GM23338 (cell line): ENCODE data around the gene KIF3C. TPM values are rescaled to one million over a fixed set of nuclear protein-coding genes. Genes with fewer than 3 reads are reported as not detected.

Experiments
- ATAC-seq: fragments of 200-7000 bp; cut with Tn5 transposase; 3 replicates; pipeline ENCODE4 v1.9.1; 2020
- DNase-seq: peaks from one replicate; pipeline ENCODE4 v3.0.0-alpha.2; 2015; ENCODE audit warnings: low spot score
- H2AFZ ChIP-seq: fragments of 200-600 bp; sonication (generic); 2 replicates; pipeline ENCODE4 v1.8.0; 2016; ENCODE audit warnings: antibody characterized with exemption, mild to moderate bottlenecking, moderate library complexity
- H3F3A ChIP-seq: fragments of 200-600 bp; sonication (generic); replicated peaks from 2 replicates; pipeline ENCODE4 v1.8.0; 2017; ENCODE audit warnings: antibody characterized with exemption, mixed run types, low read depth
- H3K27ac ChIP-seq: fragments of 200-600 bp; sonication (generic); 2 replicates; pipeline ENCODE4 v1.6.1; 2016; ENCODE audit warnings: low read depth
- H3K27me3 ChIP-seq: fragments of 200-600 bp; sonication (generic); 2 replicates; pipeline ENCODE4 v1.8.0; 2016; ENCODE audit warnings: mild to moderate bottlenecking, mixed run types, moderate library complexity; ENCODE audit not compliant: insufficient read depth
- H3K36me3 ChIP-seq: fragments of 200-600 bp; sonication (generic); 2 replicates; pipeline ENCODE4 v1.8.0; 2016; ENCODE audit warnings: mild to moderate bottlenecking; ENCODE audit not compliant: insufficient read depth
- H3K4me1 ChIP-seq: fragments of 200-600 bp; sonication (generic); 2 replicates; pipeline ENCODE4 v1.8.0; 2016; ENCODE audit warnings: mild to moderate bottlenecking, moderate library complexity; ENCODE audit not compliant: insufficient read depth
- H3K4me2 ChIP-seq: fragments of 200-600 bp; sonication (generic); 2 replicates; pipeline ENCODE4 v1.7.1; 2017; ENCODE audit warnings: mixed run types
- H3K4me3 ChIP-seq: fragments of 200-600 bp; sonication (generic); 2 replicates; pipeline ENCODE4 v1.6.1; 2016; ENCODE audit warnings: mixed run types
- H3K79me2 ChIP-seq: fragments of 200-600 bp; sonication (generic); replicated peaks from 2 replicates; pipeline ENCODE4 v1.8.0; 2017; ENCODE audit warnings: mild to moderate bottlenecking; ENCODE audit not compliant: insufficient read depth
- H3K9me2 ChIP-seq: fragments of 200-600 bp; sonication (generic); 2 replicates; pipeline ENCODE4 v1.8.0; 2017; ENCODE audit not compliant: insufficient read depth
- H4K20me1 ChIP-seq: fragments of 200-600 bp; sonication (generic); replicated peaks from 2 replicates; pipeline ENCODE4 v1.8.0; 2017; ENCODE audit warnings: mild to moderate bottlenecking; ENCODE audit not compliant: insufficient read depth
- H3K27ac Mint-ChIP-seq: 2 replicates; pipeline ENCODE4 v1.8.0; 2020; ENCODE audit warnings: inconsistent platforms, mild to moderate bottlenecking, moderate library complexity, mixed read lengths
- H3K27me3 Mint-ChIP-seq: 3 replicates; pipeline ENCODE4 v1.8.0; 2022; ENCODE audit warnings: low read depth, mild to moderate bottlenecking, moderate library complexity, mixed read lengths, inconsistent platforms; ENCODE audit not compliant: insufficient read depth, poor library complexity
- H3K36me3 Mint-ChIP-seq: 3 replicates; pipeline ENCODE4 v1.8.0; 2021; ENCODE audit warnings: low read depth, mild to moderate bottlenecking, inconsistent platforms, moderate library complexity, mixed read lengths
- H3K4me1 Mint-ChIP-seq: 3 replicates; pipeline ENCODE4 v1.8.0; 2020; ENCODE audit warnings: mild to moderate bottlenecking, inconsistent platforms, mixed read lengths
- H3K4me3 Mint-ChIP-seq: 3 replicates; pipeline ENCODE4 v1.8.0; 2021; ENCODE audit warnings: moderate library complexity, mild to moderate bottlenecking, inconsistent platforms, mixed read lengths
- H3K9me3 Mint-ChIP-seq: 3 replicates; pipeline ENCODE4 v1.8.0; 2020; ENCODE audit warnings: moderate library complexity, mild to moderate bottlenecking, inconsistent platforms, mixed read lengths
- CREB1 ChIP-seq: fragments of 250-450 bp; sonication (Bioruptor Pico); IDR thresholded peaks from 2 replicates; pipeline ENCODE4 v1.5.0; 2020; ENCODE audit warnings: low read depth, mild to moderate bottlenecking, moderate library complexity
- EZH2phosphoT487 ChIP-seq: fragments of 200-600 bp; sonication (generic); IDR thresholded peaks from one replicate; pipeline ENCODE4 v1.8.1; 2018; ENCODE audit warnings: antibody characterized with exemption; ENCODE audit not compliant: unreplicated experiment
- JUNB ChIP-seq: IDR thresholded peaks from one replicate; pipeline ENCODE4 v1.6.1; 2016; ENCODE audit warnings: antibody characterized with exemption; ENCODE audit not compliant: unreplicated experiment
- NANOG ChIP-seq: IDR thresholded peaks from 2 replicates; pipeline ENCODE4 v1.6.1; 2016; ENCODE audit warnings: antibody characterized with exemption, borderline replicate concordance
- POLR2AphosphoS5 ChIP-seq: IDR thresholded peaks from 2 replicates; pipeline ENCODE4 v1.6.1; 2016; ENCODE audit warnings: antibody characterized with exemption, low read depth
- STAT1 ChIP-seq: IDR thresholded peaks from one replicate; pipeline ENCODE4 v1.6.1; 2016; ENCODE audit warnings: antibody characterized with exemption; ENCODE audit not compliant: unreplicated experiment
- polyA plus RNA-seq: library from polyadenylated mRNA; unstranded; fragments of >200 nt; fragmentation: Nextera tagmentation; extraction: Ambion mirVana; gene quantifications from 2 replicates; pipeline ENCODE4 v1.2.1, GENCODE V29; 2016
- total RNA-seq: library from RNA; depleted of rRNA; stranded (reverse); fragments of >200 nt; shearing (Covaris generic); gene quantifications from 2 replicates; pipeline ENCODE4 v1.2.3, GENCODE V29; 2014
- TF ChIP-seq, protein P1 (sequence below), 2 experiments: fragments of 200-600 bp in 1 of 2; sonication (generic) in 1 of 2; conservative IDR thresholded peaks; 2 replicates each; pipeline versions ENCODE4 v1.5.1 to v1.6.1; 2016 to 2017; ENCODE audit warnings: antibody characterized with exemption in 2 of 2, low read depth in 2 of 2, mild to moderate bottlenecking in 2 of 2, moderate library complexity in 1 of 2
- TF ChIP-seq, protein P2 (sequence below): IDR thresholded peaks from one replicate; pipeline ENCODE4 v1.6.1; 2018; ENCODE audit warnings: antibody characterized with exemption; ENCODE audit not compliant: unreplicated experiment

KIF3C gene
- total and polyA plus RNA-seq, 2 experiments from 2014 or later, result 14.9 to 40.0 TPM

- TF ChIP-seq, protein P1, sequence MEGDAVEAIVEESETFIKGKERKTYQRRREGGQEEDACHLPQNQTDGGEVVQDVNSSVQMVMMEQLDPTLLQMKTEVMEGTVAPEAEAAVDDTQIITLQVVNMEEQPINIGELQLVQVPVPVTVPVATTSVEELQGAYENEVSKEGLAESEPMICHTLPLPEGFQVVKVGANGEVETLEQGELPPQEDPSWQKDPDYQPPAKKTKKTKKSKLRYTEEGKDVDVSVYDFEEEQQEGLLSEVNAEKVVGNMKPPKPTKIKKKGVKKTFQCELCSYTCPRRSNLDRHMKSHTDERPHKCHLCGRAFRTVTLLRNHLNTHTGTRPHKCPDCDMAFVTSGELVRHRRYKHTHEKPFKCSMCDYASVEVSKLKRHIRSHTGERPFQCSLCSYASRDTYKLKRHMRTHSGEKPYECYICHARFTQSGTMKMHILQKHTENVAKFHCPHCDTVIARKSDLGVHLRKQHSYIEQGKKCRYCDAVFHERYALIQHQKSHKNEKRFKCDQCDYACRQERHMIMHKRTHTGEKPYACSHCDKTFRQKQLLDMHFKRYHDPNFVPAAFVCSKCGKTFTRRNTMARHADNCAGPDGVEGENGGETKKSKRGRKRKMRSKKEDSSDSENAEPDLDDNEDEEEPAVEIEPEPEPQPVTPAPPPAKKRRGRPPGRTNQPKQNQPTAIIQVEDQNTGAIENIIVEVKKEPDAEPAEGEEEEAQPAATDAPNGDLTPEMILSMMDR (conservative IDR thresholded peaks at IDR 0.05; ENCODE audit: low read depth in 2 of 2), result no peak
- no peak for TF ChIP-seq CREB1 (CRISPR knock-in tag)
- no peak for TF ChIP-seq EZH2phosphoT487
- TF ChIP-seq, protein P2, sequence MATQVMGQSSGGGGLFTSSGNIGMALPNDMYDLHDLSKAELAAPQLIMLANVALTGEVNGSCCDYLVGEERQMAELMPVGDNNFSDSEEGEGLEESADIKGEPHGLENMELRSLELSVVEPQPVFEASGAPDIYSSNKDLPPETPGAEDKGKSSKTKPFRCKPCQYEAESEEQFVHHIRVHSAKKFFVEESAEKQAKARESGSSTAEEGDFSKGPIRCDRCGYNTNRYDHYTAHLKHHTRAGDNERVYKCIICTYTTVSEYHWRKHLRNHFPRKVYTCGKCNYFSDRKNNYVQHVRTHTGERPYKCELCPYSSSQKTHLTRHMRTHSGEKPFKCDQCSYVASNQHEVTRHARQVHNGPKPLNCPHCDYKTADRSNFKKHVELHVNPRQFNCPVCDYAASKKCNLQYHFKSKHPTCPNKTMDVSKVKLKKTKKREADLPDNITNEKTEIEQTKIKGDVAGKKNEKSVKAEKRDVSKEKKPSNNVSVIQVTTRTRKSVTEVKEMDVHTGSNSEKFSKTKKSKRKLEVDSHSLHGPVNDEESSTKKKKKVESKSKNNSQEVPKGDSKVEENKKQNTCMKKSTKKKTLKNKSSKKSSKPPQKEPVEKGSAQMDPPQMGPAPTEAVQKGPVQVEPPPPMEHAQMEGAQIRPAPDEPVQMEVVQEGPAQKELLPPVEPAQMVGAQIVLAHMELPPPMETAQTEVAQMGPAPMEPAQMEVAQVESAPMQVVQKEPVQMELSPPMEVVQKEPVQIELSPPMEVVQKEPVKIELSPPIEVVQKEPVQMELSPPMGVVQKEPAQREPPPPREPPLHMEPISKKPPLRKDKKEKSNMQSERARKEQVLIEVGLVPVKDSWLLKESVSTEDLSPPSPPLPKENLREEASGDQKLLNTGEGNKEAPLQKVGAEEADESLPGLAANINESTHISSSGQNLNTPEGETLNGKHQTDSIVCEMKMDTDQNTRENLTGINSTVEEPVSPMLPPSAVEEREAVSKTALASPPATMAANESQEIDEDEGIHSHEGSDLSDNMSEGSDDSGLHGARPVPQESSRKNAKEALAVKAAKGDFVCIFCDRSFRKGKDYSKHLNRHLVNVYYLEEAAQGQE, result no peak
- peak overlapping the region; percentile 0; the same call in 1 of the 2 replicates for H3K27ac Mint-ChIP-seq
- H3K4me3 ChIP-seq, result no peak overlapping the region
- peaks cover 11% of the 10 kb centered on the region for H3K36me3 Mint-ChIP-seq
- peaks cover 7% of the 10 kb centered on the region for H3K27me3 Mint-ChIP-seq
- H3K27me3 ChIP-seq, result no peaks in the 10 kb centered on the region
- no peaks in the 10 kb centered on the region for H3K9me3 Mint-ChIP-seq
- no peaks in the 10 kb centered on the region for H3F3A ChIP-seq
- H3K4me2 ChIP-seq, result no peak overlapping the region
- H3K36me3 ChIP-seq, result 0 out of 2 replicates have a peak, but pooled peaks cover 3% of the 10 kb centered on the region
- H3K9me2 ChIP-seq, result no peaks in the 10 kb centered on the region
- ATAC-seq, result no peak
- H3K79me2 ChIP-seq, result peaks cover 16% of the 10 kb centered on the region; the same call in 1 of the 2 replicates
- DNase-seq, result no peak
- peaks cover 3% of the 10 kb centered on the region; the same call in 1 of the 2 replicates for H4K20me1 ChIP-seq
- no peaks in the 10 kb centered on the region for H3K4me1 Mint-ChIP-seq
- no peaks in the 10 kb centered on the region for H3K4me1 ChIP-seq
- H2AFZ ChIP-seq, result no peak overlapping the region
- H3K4me3 Mint-ChIP-seq, result no peak overlapping the region
- H3K27ac ChIP-seq, result peak overlapping the region; percentile 53; the same call in 1 of the 2 replicates
Measured at GRCh38 chr2:25960920-25961319, 21.4 kb downstream of the KIF3C start.

DNA sequence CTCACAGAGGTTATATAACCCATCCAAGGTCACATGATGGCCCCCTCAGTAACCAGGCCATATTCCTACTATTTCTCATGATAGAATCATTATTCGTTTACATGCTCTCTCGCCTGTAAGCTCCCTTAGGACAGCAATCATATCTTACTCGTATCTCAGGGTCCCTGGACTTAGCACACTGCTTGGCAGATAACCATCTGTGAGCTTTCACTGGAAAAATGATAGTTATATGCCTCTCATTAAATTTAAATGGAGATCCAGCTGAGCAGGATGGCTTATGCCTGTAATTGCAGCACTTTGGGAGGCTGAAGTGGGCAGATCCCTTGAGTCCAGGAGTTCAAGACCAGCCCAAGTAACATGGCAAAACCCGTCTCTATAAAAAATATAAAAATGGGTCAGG lies 21.9 kb downstream of the KIF3C start:
- DNase-seq (no peak), ATAC-seq (no peak)
- Histone ChIP-seq H3K4me2 (no peak overlapping the region), H3K36me3 (0 out of 2 replicates have a peak, but pooled peaks cover 3% of the 10 kb centered on the region), H3K27ac (no peak overlapping the region), H3K79me2 (peaks cover 11% of the 10 kb centered on the region; the same call in 1 of the 2 replicates), H3K9me2 (no peaks in the 10 kb centered on the region), H3F3A (no peaks in the 10 kb centered on the region), H4K20me1 (peaks cover 3% of the 10 kb centered on the region; the same call in 1 of the 2 replicates), H3K4me1 (no peaks in the 10 kb centered on the region), H2AFZ (no peak overlapping the region), H3K4me3 (no peak overlapping the region), H3K27me3 (no peaks in the 10 kb centered on the region)
- H3K4me3 Mint-ChIP-seq, result no peak overlapping the region
- H3K9me3 Mint-ChIP-seq, result no peaks in the 10 kb centered on the region
- no peak overlapping the region for H3K27ac Mint-ChIP-seq
- H3K36me3 Mint-ChIP-seq, result peaks cover 10% of the 10 kb centered on the region
- H3K27me3 Mint-ChIP-seq, result peaks cover 12% of the 10 kb centered on the region
- H3K4me1 Mint-ChIP-seq, result no peaks in the 10 kb centered on the region
- no peak for TF ChIP-seq STAT1
- no peak for TF ChIP-seq POLR2AphosphoS5
- TF ChIP-seq, protein P2, result no peak
- TF ChIP-seq NANOG, result no peak
- no peak for TF ChIP-seq JUNB
